Hepatocyte (in vitro differentiated cells): ENCODE data around the gene FAM120A.

ENCODE experiments used
- CTCF ChIP-seq: fragments of 200-600 bp; sonication (generic); IDR thresholded peaks from 2 replicates; pipeline ENCODE4 v1.5.1; 2016; ENCODE audit warnings: antibody characterized with exemption, mild to moderate bottlenecking; ENCODE audit not compliant: poor library complexity
- EZH2 ChIP-seq: fragments of 200-600 bp; sonication (generic); IDR thresholded peaks from 2 replicates; pipeline ENCODE4 v1.6.1; 2016; ENCODE audit warnings: antibody characterized with exemption, mild to moderate bottlenecking, borderline replicate concordance

- TF ChIP-seq CTCF, result no peak
- no peak for TF ChIP-seq EZH2
Observed at GRCh38 chr9:93500571-93501298, 49.2 kb downstream of the FAM120A start.
